Inflammatory macrophage treated with lipopolysaccharide for 1 hour (primary cell): ENCODE measurements around the gene FNIP2.
A peak's percentile ranks its signal among the peaks of the same experiment; 100 is the strongest.

Experiments used
- DNase-seq, 2 donors: peaks; one replicate each; pipeline ENCODE4 v3.0.0-alpha.2; 2020 to 2022

FNIP2 gene

GRCh38 chr4:158841540-158841939 is 72.7 kb downstream of the FNIP2 start:
- DNase-seq = no peak

- DNase-seq = no peak
Observed at GRCh38 chr4:158845311-158846041, 76.7 kb downstream of the FNIP2 start.

GRCh38 chr4:158847535-158847934 is 78.7 kb downstream of the FNIP2 start:
- DNase-seq = no peak

GRCh38 chr4:158849681-158850080 is 80.9 kb downstream of the FNIP2 start:
- DNase-seq = no peak

GRCh38 chr4:158850371-158850770 is 81.5 kb downstream of the FNIP2 start:
- no peak for DNase-seq

- peak; percentile 30 to 78 for DNase-seq
Observed at GRCh38 chr4:158850800-158851644, 82.2 kb downstream of the FNIP2 start.

- DNase-seq = no peak
Observed at GRCh38 chr4:158854236-158854635, 85.4 kb downstream of the FNIP2 start.

GRCh38 chr4:158856852-158857251 is 88.0 kb downstream of the FNIP2 start:
- DNase-seq = no peak

GRCh38 chr4:158857951-158858350 is 89.1 kb downstream of the FNIP2 start:
- DNase-seq = peak in 1 of 2 donors; percentile 38

GRCh38 chr4:158858410-158859199 is 89.8 kb downstream of the FNIP2 start:
- peak in 1 of 2 donors; percentile 24 for DNase-seq

GRCh38 chr4:158859661-158860060 is 90.8 kb downstream of the FNIP2 start:
- no peak for DNase-seq

- no peak for DNase-seq
Observed at GRCh38 chr4:158860856-158861255, 92.0 kb downstream of the FNIP2 start.

GRCh38 chr4:158861281-158861680 is 92.5 kb downstream of the FNIP2 start:
- no peak for DNase-seq

GRCh38 chr4:158861766-158862165 is 92.9 kb downstream of the FNIP2 start:
- DNase-seq = no peak

GRCh38 chr4:158863296-158863695 is 94.5 kb downstream of the FNIP2 start:
- DNase-seq = no peak

- no peak for DNase-seq
Observed at GRCh38 chr4:158865520-158866177, 96.8 kb downstream of the FNIP2 start.

GRCh38 chr4:158869001-158869400 is 100.2 kb downstream of the FNIP2 start:
- DNase-seq = no peak

GRCh38 chr4:158869761-158870160 is 100.9 kb downstream of the FNIP2 start:
- DNase-seq = no peak

GRCh38 chr4:158870282-158870625 is 101.4 kb downstream of the FNIP2 start:
- no peak for DNase-seq

- DNase-seq = peak in 1 of 2 donors; percentile 40
Observed at GRCh38 chr4:158870626-158871334, 102.0 kb downstream of the FNIP2 start.

- DNase-seq = no peak
Observed at GRCh38 chr4:158871335-158871724, 102.5 kb downstream of the FNIP2 start.

- DNase-seq = no peak
Observed at GRCh38 chr4:158873795-158874401, 105.1 kb downstream of the FNIP2 start.
